ENCODE data around the gene SASS6. TPM values are rescaled to one million over a fixed set of nuclear protein-coding genes. Genes with fewer than 3 reads are reported as not detected.

Gene SASS6
- polyA plus RNA-seq, 1 donor (not counting 4 experiments of a cell fraction or from before 2014, with no cell fraction given): 2.5 TPM

DNA sequence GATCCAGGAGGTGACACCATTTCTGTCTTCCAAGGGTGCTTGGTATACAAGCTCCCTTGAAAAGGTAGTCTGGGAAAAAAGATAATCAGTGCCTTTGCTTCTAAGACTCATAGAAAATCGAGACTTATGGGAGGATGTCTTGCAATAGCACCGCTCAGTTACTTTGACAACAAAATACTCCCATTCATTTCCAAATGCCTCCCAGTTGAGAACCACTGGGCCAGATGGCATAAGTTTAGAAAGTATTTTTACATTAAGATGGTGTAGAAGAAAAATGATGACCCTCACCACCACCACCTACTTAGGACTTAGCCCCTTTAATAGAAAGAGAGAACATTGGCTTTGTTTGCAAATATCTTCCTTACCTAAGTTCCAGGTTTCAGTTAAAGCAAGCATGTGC, 4.9 kb upstream of the SASS6 start:
- Histone ChIP-seq H3K4me1 (ENCODE audit: control insufficient read depth, extremely low read depth, insufficient read depth, low read length) (peaks cover 7% of the 10 kb centered on the region), H4K20me1 (ENCODE audit: control insufficient read depth, extremely low read depth, insufficient read depth, low read length) (no peaks in the 10 kb centered on the region), H3K27ac (ENCODE audit: control insufficient read depth, insufficient read depth, low read length) (no peak overlapping the region), H3K27me3 (ENCODE audit: control insufficient read depth, extremely low read depth, insufficient read depth, low read length) (no peaks in the 10 kb centered on the region), H3K36me3 (ENCODE audit: control insufficient read depth in 2 of 2, extremely low read depth in 1 of 2, insufficient read depth in 2 of 2, low read length in 2 of 2) (peaks cover 6 to 11% of the 10 kb centered on the region in 2 experiments), H3K9me1 (ENCODE audit: control insufficient read depth, extremely low read depth, insufficient read depth, low read length) (no peaks in the 10 kb centered on the region), H2AFZ (ENCODE audit: control insufficient read depth, low read length) (no peak overlapping the region), H3K9ac (ENCODE audit: control insufficient read depth, extremely low read depth, insufficient read depth, low read length) (no peak overlapping the region), H3K4me3 (ENCODE audit: control insufficient read depth in 2 of 3, extremely low read depth in 1 of 3, insufficient read depth in 2 of 3, low read depth in 1 of 3, low read length in 3 of 3) (no peak overlapping the region), H3K4me2 (ENCODE audit: control insufficient read depth, extremely low read depth, insufficient read depth, low read depth, low read length) (no peak overlapping the region), H3K79me2 (ENCODE audit: control insufficient read depth, insufficient read depth, low read length) (peaks cover 22% of the 10 kb centered on the region), H3K9me3 (ENCODE audit: control insufficient read depth, low read depth, low read length) (no peaks in the 10 kb centered on the region)
- dilution Hi-C loops (cut with MboI; ENCODE audit: extremely low pct_ligation_motif_present, low sequenced_read_pairs): no loop called here
- TF ChIP-seq EZH2 (IDR thresholded peaks at IDR 0.05; ENCODE audit: low read length): no peak
- TF ChIP-seq, protein P1, sequence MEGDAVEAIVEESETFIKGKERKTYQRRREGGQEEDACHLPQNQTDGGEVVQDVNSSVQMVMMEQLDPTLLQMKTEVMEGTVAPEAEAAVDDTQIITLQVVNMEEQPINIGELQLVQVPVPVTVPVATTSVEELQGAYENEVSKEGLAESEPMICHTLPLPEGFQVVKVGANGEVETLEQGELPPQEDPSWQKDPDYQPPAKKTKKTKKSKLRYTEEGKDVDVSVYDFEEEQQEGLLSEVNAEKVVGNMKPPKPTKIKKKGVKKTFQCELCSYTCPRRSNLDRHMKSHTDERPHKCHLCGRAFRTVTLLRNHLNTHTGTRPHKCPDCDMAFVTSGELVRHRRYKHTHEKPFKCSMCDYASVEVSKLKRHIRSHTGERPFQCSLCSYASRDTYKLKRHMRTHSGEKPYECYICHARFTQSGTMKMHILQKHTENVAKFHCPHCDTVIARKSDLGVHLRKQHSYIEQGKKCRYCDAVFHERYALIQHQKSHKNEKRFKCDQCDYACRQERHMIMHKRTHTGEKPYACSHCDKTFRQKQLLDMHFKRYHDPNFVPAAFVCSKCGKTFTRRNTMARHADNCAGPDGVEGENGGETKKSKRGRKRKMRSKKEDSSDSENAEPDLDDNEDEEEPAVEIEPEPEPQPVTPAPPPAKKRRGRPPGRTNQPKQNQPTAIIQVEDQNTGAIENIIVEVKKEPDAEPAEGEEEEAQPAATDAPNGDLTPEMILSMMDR (optimal IDR thresholded peaks at IDR 0.05 in 1 of 3, IDR thresholded peaks at IDR 0.05 in 1 of 3, conservative IDR thresholded peaks at IDR 0.05 in 1 of 3; ENCODE audit: extremely low read depth in 1 of 3, insufficient read depth in 2 of 3, low read length in 3 of 3): no peak
- DNase-seq (ENCODE audit: low read depth, low spot score) (no peak), FAIRE-seq (no peak)

DNA sequence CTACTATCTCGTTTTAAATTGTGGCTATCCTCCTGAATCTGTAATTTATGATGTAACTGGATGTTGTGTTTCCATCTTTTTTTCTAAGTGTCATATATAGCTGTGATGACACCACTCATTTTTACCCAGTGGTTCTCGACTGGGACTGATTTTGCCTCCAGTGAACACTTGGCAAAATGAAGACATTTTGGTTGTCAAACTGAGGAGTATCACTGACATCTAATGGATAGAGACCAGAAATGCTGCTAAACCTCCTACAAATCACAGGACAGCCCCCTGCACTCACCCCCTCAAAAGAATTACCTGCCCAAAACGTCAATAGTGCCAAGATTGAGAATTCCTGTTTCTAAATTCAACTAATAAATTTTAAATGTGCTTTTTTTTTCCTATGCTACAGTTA, 2.1 kb upstream of the SASS6 start:
- Histone ChIP-seq H3K27me3 (ENCODE audit: control insufficient read depth, extremely low read depth, insufficient read depth, low read length) (no peaks in the 10 kb centered on the region), H3K9ac (ENCODE audit: control insufficient read depth, extremely low read depth, insufficient read depth, low read length) (no peak overlapping the region), H2AFZ (ENCODE audit: control insufficient read depth, low read length) (no peak overlapping the region), H3K9me3 (ENCODE audit: control insufficient read depth, low read depth, low read length) (no peaks in the 10 kb centered on the region), H3K4me1 (ENCODE audit: control insufficient read depth, extremely low read depth, insufficient read depth, low read length) (peaks cover 15% of the 10 kb centered on the region), H3K9me1 (ENCODE audit: control insufficient read depth, extremely low read depth, insufficient read depth, low read length) (no peaks in the 10 kb centered on the region), H3K4me2 (ENCODE audit: control insufficient read depth, extremely low read depth, insufficient read depth, low read depth, low read length) (no peak overlapping the region), H4K20me1 (ENCODE audit: control insufficient read depth, extremely low read depth, insufficient read depth, low read length) (no peaks in the 10 kb centered on the region), H3K36me3 (ENCODE audit: control insufficient read depth in 2 of 2, extremely low read depth in 1 of 2, insufficient read depth in 2 of 2, low read length in 2 of 2) (peaks cover 0 to 2% of the 10 kb centered on the region in 2 experiments), H3K27ac (ENCODE audit: control insufficient read depth, insufficient read depth, low read length) (no peak overlapping the region), H3K79me2 (ENCODE audit: control insufficient read depth, insufficient read depth, low read length) (peaks cover 49% of the 10 kb centered on the region), H3K4me3 (ENCODE audit: control insufficient read depth in 2 of 3, extremely low read depth in 1 of 3, insufficient read depth in 2 of 3, low read depth in 1 of 3, low read length in 3 of 3) (no peak overlapping the region)
- no peak for TF ChIP-seq EZH2 (IDR thresholded peaks at IDR 0.05; ENCODE audit: low read length)
- TF ChIP-seq, protein P1 (optimal IDR thresholded peaks at IDR 0.05 in 1 of 3, IDR thresholded peaks at IDR 0.05 in 1 of 3, conservative IDR thresholded peaks at IDR 0.05 in 1 of 3; ENCODE audit: extremely low read depth in 1 of 3, insufficient read depth in 2 of 3, low read length in 3 of 3): no peak
- FAIRE-seq (no peak), DNase-seq (ENCODE audit: low read depth, low spot score) (no peak)
- dilution Hi-C loops (cut with MboI; ENCODE audit: extremely low pct_ligation_motif_present, low sequenced_read_pairs): no loop called here

All from keratinocyte (primary cell).